Loucy (cell line): ENCODE data around the gene KRTAP4-5.
"Not testable (repeated sequence)": the region's sequence is repeated elsewhere in the genome, so short reads cannot be mapped to it uniquely, and the experiment has no call there.

ENCODE experiments used
- H2AFZ ChIP-seq: fragments of 200-600 bp; sonication (generic); 2 replicates; pipeline ENCODE4 v1.6.0; 2016; ENCODE audit warnings: antibody characterized with exemption, mild to moderate bottlenecking, low read length, moderate library complexity
- H3F3A ChIP-seq: fragments of 200-600 bp; 2 replicates; pipeline ENCODE4 v1.6.0; 2016; ENCODE audit warnings: antibody characterized with exemption, low read depth, mild to moderate bottlenecking
- H3K27me3 ChIP-seq: fragments of 200-600 bp; sonication (generic); 2 replicates; pipeline ENCODE4 v1.6.1; 2014; ENCODE audit warnings: low read length, mild to moderate bottlenecking; ENCODE audit not compliant: insufficient read depth, poor library complexity, severe bottlenecking
- H3K36me3 ChIP-seq: fragments of 200-600 bp; sonication (generic); 2 replicates; pipeline ENCODE4 v1.6.1; 2016; ENCODE audit warnings: low read length; ENCODE audit not compliant: insufficient read depth
- H3K4me1 ChIP-seq: fragments of 200-600 bp; sonication (generic); 2 replicates; pipeline ENCODE4 v1.5.1; 2014; ENCODE audit warnings: low read length, mild to moderate bottlenecking; ENCODE audit not compliant: insufficient read depth, poor library complexity, severe bottlenecking
- H3K4me2 ChIP-seq: fragments of 200-600 bp; sonication (generic); 2 replicates; pipeline ENCODE4 v1.6.0; 2014; ENCODE audit warnings: antibody characterized with exemption, low read length, low read depth, mild to moderate bottlenecking; ENCODE audit not compliant: poor library complexity, severe bottlenecking
- H3K4me3 ChIP-seq: fragments of 200-600 bp; sonication (generic); 2 replicates; pipeline ENCODE4 v1.5.1; 2014; ENCODE audit warnings: low read length, mild to moderate bottlenecking, mixed read lengths; ENCODE audit not compliant: poor library complexity, severe bottlenecking
- H3K79me2 ChIP-seq: fragments of 200-600 bp; sonication (generic); 2 replicates; pipeline ENCODE4 v1.6.1; 2014; ENCODE audit warnings: low read length; ENCODE audit not compliant: insufficient read depth
- H3K9ac ChIP-seq: fragments of 200-600 bp; sonication (generic); 2 replicates; pipeline ENCODE4 v1.6.0; 2014; ENCODE audit warnings: mild to moderate bottlenecking, low read depth, low read length, moderate library complexity; ENCODE audit not compliant: poor library complexity, severe bottlenecking
- H3K9me2 ChIP-seq: fragments of 200-600 bp; sonication (generic); replicated peaks from 2 replicates; pipeline ENCODE4 v1.6.1; 2016; ENCODE audit warnings: low read depth, low read length, mixed read lengths
- H3K9me3 ChIP-seq: fragments of 200-600 bp; sonication (generic); 2 replicates; pipeline ENCODE4 v1.6.1; 2014; ENCODE audit warnings: mild to moderate bottlenecking, antibody characterized with exemption, low read length, low read depth; ENCODE audit not compliant: insufficient read depth
- H4K20me1 ChIP-seq: fragments of 200-600 bp; sonication (generic); 2 replicates; pipeline ENCODE4 v1.6.0; 2014; ENCODE audit warnings: antibody characterized with exemption, low read length, mild to moderate bottlenecking; ENCODE audit not compliant: insufficient read depth, poor library complexity, severe bottlenecking
- EZH2phosphoT487 ChIP-seq: fragments of 200-600 bp; IDR thresholded peaks from 2 replicates; pipeline ENCODE4 v1.6.1; 2018; ENCODE audit warnings: antibody characterized with exemption, mild to moderate bottlenecking, moderate library complexity, borderline replicate concordance
- TF ChIP-seq, protein P1 (sequence below): fragments of 200-600 bp; sonication (generic); conservative IDR thresholded peaks from 2 replicates; pipeline ENCODE4 v1.5.1; 2014; ENCODE audit warnings: mild to moderate bottlenecking, antibody characterized with exemption, low read length

Gene KRTAP4-5

DNA sequence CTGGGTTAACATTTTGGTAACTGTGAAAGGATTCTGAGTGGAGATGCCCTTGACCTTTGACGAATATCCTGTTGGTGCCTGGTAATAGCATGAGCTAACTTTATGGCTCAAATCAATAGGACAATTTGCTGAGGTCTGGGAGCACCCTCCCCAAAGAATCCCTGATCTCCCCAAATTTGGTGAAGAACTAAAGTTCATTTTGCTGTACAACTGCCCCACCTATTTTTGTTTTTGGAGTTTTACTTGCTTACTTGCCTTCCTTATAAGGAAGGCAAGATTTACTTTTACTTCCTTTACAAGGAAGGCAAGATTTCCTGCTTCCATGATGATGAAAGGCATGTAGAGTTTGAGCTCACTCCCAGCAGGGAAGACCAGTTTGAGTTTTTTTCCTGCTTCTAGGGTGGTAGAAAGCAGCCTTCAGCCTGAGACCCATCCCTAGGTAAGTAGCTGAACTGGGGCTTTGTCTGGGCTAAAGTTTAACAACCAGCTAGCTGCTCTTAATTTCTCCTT is 41.6 kb downstream of the KRTAP4-5 start:
- TF ChIP-seq EZH2phosphoT487 = no peak
- TF ChIP-seq, protein P1, sequence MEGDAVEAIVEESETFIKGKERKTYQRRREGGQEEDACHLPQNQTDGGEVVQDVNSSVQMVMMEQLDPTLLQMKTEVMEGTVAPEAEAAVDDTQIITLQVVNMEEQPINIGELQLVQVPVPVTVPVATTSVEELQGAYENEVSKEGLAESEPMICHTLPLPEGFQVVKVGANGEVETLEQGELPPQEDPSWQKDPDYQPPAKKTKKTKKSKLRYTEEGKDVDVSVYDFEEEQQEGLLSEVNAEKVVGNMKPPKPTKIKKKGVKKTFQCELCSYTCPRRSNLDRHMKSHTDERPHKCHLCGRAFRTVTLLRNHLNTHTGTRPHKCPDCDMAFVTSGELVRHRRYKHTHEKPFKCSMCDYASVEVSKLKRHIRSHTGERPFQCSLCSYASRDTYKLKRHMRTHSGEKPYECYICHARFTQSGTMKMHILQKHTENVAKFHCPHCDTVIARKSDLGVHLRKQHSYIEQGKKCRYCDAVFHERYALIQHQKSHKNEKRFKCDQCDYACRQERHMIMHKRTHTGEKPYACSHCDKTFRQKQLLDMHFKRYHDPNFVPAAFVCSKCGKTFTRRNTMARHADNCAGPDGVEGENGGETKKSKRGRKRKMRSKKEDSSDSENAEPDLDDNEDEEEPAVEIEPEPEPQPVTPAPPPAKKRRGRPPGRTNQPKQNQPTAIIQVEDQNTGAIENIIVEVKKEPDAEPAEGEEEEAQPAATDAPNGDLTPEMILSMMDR = no peak
- H3K27me3 ChIP-seq = no peaks in the 10 kb centered on the region
- H3K9me2 ChIP-seq = no peaks in the 10 kb centered on the region
- H3K9me3 ChIP-seq = peaks cover 8% of the 10 kb centered on the region; the same call in 1 of the 2 replicates
- peak overlapping the region; percentile 2 for H3K4me2 ChIP-seq
- H3K4me3 ChIP-seq = peak overlapping the region; percentile 5
- H4K20me1 ChIP-seq = no peaks in the 10 kb centered on the region
- peaks cover 2% of the 10 kb centered on the region; the same call in 1 of the 2 replicates for H3F3A ChIP-seq
- no peaks in the 10 kb centered on the region for H3K79me2 ChIP-seq
- no peaks in the 10 kb centered on the region for H3K36me3 ChIP-seq
- H3K9ac ChIP-seq = no peak overlapping the region
- H2AFZ ChIP-seq = peak overlapping the region; percentile 10; the same call in 1 of the 2 replicates
- peaks cover 25% of the 10 kb centered on the region for H3K4me1 ChIP-seq

DNA sequence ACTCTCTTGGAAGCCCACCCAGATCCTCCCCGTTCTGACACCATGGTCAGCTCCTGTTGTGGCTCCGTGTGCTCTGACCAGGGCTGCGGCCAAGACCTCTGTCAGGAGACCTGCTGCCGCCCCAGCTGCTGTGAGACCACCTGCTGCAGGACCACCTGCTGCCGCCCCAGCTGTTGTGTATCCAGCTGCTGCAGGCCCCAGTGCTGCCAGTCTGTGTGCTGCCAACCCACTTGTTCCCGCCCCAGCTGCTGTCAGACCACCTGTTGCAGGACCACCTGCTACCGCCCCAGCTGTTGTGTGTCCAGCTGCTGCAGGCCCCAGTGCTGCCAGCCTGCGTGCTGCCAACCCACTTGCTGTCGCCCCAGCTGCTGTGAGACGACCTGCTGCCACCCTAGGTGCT is 44.3 kb downstream of the KRTAP4-5 start, which contains the start of gene KRTAP4-9:
Gene KRTAP4-9 (plus strand): TSS at position 43 of the 400 bp plus-strand sequence. CDS start 0 bp downstream, at position 43.
- H3K9ac ChIP-seq, H3K79me2 ChIP-seq, H2AFZ ChIP-seq, H3F3A ChIP-seq, H3K9me3 ChIP-seq, H3K4me3 ChIP-seq, H3K27me3 ChIP-seq, H3K9me2 ChIP-seq, H4K20me1 ChIP-seq, H3K4me2 ChIP-seq, H3K36me3 ChIP-seq: not testable (repeated sequence)
- peaks cover 32% of the 10 kb centered on the region for H3K4me1 ChIP-seq

DNA sequence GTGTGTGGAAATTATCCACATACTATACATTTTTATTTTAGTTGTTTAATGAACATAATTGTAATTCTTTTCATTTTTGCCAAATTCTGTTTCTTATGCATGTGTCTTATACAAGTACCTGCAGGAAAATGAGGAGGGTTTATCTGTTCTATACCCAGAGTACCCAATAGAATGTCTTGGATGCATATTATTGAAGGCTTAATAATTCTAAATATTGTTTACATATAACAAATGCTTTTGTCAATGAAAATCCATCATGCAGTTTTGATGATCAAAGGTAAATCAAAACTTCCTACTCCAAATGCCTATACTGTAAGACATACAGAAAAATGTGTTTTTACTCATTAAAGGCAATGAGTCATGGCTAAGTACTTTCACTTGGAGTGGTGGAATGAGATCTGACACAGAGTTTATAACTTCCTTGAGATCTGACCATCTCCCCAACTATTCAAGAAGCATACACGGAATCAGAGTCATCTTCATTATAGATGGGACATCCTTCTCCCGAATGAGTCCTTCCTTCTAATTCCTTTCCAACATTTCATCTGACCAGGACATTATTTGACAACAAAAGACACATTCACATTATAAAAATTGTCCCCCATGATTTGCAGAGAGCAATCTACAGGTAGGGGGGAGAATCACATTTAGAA is 45.1 kb downstream of the KRTAP4-5 start:
- not testable (repeated sequence) for H3K4me2 ChIP-seq, H3K79me2 ChIP-seq, H3K9ac ChIP-seq, H3F3A ChIP-seq, H3K36me3 ChIP-seq, H3K4me3 ChIP-seq, H3K27me3 ChIP-seq, H4K20me1 ChIP-seq, H2AFZ ChIP-seq, H3K9me2 ChIP-seq, H3K9me3 ChIP-seq
- H3K4me1 ChIP-seq = peaks cover 38% of the 10 kb centered on the region

DNA sequence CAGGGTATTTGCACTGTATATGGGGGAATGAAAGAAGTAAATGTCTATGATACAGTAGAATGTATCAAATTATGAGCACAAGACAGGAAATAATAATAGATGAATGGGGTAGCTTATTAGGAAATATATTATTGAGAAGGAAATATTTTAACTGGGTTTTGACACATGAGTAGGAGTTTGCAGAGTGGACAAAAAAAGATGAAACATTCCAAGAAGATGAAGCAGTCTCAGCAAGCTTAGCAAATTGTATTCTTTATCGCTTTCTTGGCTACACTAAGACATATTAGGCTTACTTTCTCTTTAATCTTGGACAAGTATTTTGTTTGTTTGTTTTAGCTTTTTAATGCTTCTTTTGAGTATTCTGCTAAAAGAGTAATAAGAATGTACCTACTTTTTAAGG is 45.7 kb downstream of the KRTAP4-5 start:
- Histone ChIP-seq H3K4me3 (no peak overlapping the region), H3K4me2 (no peak overlapping the region), H3K36me3 (no peaks in the 10 kb centered on the region), H3K4me1 (peaks cover 37% of the 10 kb centered on the region), H3F3A (no peaks in the 10 kb centered on the region), H2AFZ (no peak overlapping the region), H3K9ac (no peak overlapping the region), H3K79me2 (no peaks in the 10 kb centered on the region), H3K9me2 (no peaks in the 10 kb centered on the region), H4K20me1 (no peaks in the 10 kb centered on the region), H3K27me3 (no peaks in the 10 kb centered on the region), H3K9me3 (no peaks in the 10 kb centered on the region)
- TF ChIP-seq, protein P1 = no peak
- no peak for TF ChIP-seq EZH2phosphoT487
